ENCODE data around the gene RAE1.
"Not testable (repeated sequence)": the region's sequence is repeated elsewhere in the genome, so short reads cannot be mapped to it uniquely, and the experiment has no call there.

The RAE1 gene

GRCh38 chr20:57329608-57330221, 21.3 kb upstream of the RAE1 start, which contains the start of gene SPO11:
Gene SPO11, plus strand, starts transcription at chr20:57329803. Its CDS starts 65 bp downstream, at chr20:57329868.
- Histone ChIP-seq H3K27me3 (ENCODE audit: control insufficient read depth in 1 of 2, insufficient read depth in 2 of 2, low read length in 2 of 2) (peaks cover 0 to 4% of the 10 kb centered on the region in 2 donors), H3K4me3 (ENCODE audit: low read depth in 1 of 2, low read length in 2 of 2) (no peak within 1 kb of the TSS), H3K36me3 (ENCODE audit: insufficient read depth, low read length) (no peaks in the 10 kb centered on the region), H3K9me3 (ENCODE audit: low read length) (no peaks in the 10 kb centered on the region), H3K4me1 (ENCODE audit: insufficient read depth, low read length) (no peaks in the 10 kb centered on the region), H3K27ac (ENCODE audit: low read depth, low read length) (no peak within 1 kb of the TSS), H3K9ac (ENCODE audit: low read length) (no peak within 1 kb of the TSS)

- no peak overlapping the region for H3K27ac ChIP-seq (ENCODE audit: low read depth, low read length)
- H3K27me3 ChIP-seq (ENCODE audit: control insufficient read depth in 1 of 2, insufficient read depth in 2 of 2, low read length in 2 of 2) = peaks cover 0 to 4% of the 10 kb centered on the region in 2 donors
- H3K9me3 ChIP-seq (ENCODE audit: low read length) = no peaks in the 10 kb centered on the region
- H3K4me1 ChIP-seq (ENCODE audit: insufficient read depth, low read length) = no peaks in the 10 kb centered on the region
- H3K4me3 ChIP-seq (ENCODE audit: low read depth in 1 of 2, low read length in 2 of 2) = no peak overlapping the region
- H3K9ac ChIP-seq (ENCODE audit: low read length) = no peak overlapping the region
- H3K36me3 ChIP-seq (ENCODE audit: insufficient read depth, low read length) = no peaks in the 10 kb centered on the region
Measured at GRCh38 chr20:57330998-57331397, 20.1 kb upstream of the RAE1 start.

- Histone ChIP-seq H3K4me1 (ENCODE audit: insufficient read depth, low read length) (no peaks in the 10 kb centered on the region), H3K27me3 (ENCODE audit: control insufficient read depth in 1 of 2, insufficient read depth in 2 of 2, low read length in 2 of 2) (peaks cover 0 to 4% of the 10 kb centered on the region in 2 donors), H3K27ac (ENCODE audit: low read depth, low read length) (no peak overlapping the region), H3K36me3 (ENCODE audit: insufficient read depth, low read length) (no peaks in the 10 kb centered on the region), H3K9ac (ENCODE audit: low read length) (no peak overlapping the region), H3K4me3 (ENCODE audit: low read depth in 1 of 2, low read length in 2 of 2) (no peak overlapping the region), H3K9me3 (ENCODE audit: low read length) (no peaks in the 10 kb centered on the region)
Measured at GRCh38 chr20:57332105-57333089, 18.7 kb upstream of the RAE1 start.

- H3K36me3 ChIP-seq (ENCODE audit: insufficient read depth, low read length) = no peaks in the 10 kb centered on the region
- no peak overlapping the region for H3K27ac ChIP-seq (ENCODE audit: low read depth, low read length)
- peaks cover 0 to 4% of the 10 kb centered on the region in 2 donors for H3K27me3 ChIP-seq (ENCODE audit: control insufficient read depth in 1 of 2, insufficient read depth in 2 of 2, low read length in 2 of 2)
- no peaks in the 10 kb centered on the region for H3K9me3 ChIP-seq (ENCODE audit: low read length)
- H3K4me1 ChIP-seq (ENCODE audit: insufficient read depth, low read length) = no peaks in the 10 kb centered on the region
- no peak overlapping the region for H3K9ac ChIP-seq (ENCODE audit: low read length)
- no peak overlapping the region for H3K4me3 ChIP-seq (ENCODE audit: low read depth in 1 of 2, low read length in 2 of 2)
Measured at GRCh38 chr20:57335392-57335791, 15.7 kb upstream of the RAE1 start.

DNA sequence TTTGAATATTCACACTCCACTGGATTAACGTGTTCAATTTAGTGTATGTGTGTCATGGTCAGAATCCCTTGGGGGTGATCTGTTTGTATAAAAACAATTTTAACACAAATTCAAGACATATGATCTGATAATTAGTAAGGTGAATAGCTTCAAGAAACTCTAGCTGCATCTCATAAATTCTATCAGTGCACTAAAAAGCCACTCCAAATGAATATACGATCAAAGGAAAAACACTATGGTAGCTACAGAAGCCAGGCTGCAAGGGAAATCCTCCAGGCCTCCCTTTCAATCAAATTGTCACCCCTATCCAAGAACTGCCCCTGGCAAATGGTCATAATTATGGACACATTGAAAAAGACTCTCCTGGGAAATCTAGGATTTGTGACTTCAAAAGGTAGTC, 9.4 kb upstream of the RAE1 start:
- no peak overlapping the region for H3K4me3 ChIP-seq (ENCODE audit: low read depth in 1 of 2, low read length in 2 of 2)
- H3K27me3 ChIP-seq (ENCODE audit: control insufficient read depth in 1 of 2, insufficient read depth in 2 of 2, low read length in 2 of 2) = no peaks in the 10 kb centered on the region
- no peaks in the 10 kb centered on the region for H3K36me3 ChIP-seq (ENCODE audit: insufficient read depth, low read length)
- H3K4me1 ChIP-seq (ENCODE audit: insufficient read depth, low read length) = no peaks in the 10 kb centered on the region
- no peaks in the 10 kb centered on the region for H3K9me3 ChIP-seq (ENCODE audit: low read length)
- H3K9ac ChIP-seq (ENCODE audit: low read length) = no peak overlapping the region
- H3K27ac ChIP-seq (ENCODE audit: low read depth, low read length) = no peak overlapping the region

DNA sequence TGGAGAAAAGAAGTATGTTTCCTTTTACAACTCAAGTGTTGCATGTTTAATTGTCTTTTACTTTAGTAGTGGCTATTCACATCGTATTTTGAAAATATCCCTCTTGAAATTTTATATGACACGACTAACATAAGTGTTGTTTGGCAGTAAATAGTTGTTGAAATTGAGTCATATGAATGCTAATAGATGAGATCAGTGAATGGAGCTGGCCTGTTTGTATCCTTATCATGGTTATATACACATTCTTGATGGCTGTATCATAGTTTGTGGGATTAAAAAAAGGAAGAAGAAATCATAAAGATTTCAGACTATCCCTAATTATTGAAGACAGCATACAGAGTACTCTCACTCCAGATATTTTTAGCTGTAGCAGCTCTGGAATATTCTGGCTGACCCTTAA, 8.2 kb upstream of the RAE1 start:
- Histone ChIP-seq H3K4me1 (ENCODE audit: insufficient read depth, low read length) (no peaks in the 10 kb centered on the region), H3K36me3 (ENCODE audit: insufficient read depth, low read length) (no peaks in the 10 kb centered on the region), H3K27me3 (ENCODE audit: control insufficient read depth in 1 of 2, insufficient read depth in 2 of 2, low read length in 2 of 2) (no peaks in the 10 kb centered on the region), H3K4me3 (ENCODE audit: low read depth in 1 of 2, low read length in 2 of 2) (no peak overlapping the region), H3K27ac (ENCODE audit: low read depth, low read length) (no peak overlapping the region), H3K9me3 (ENCODE audit: low read length) (no peaks in the 10 kb centered on the region), H3K9ac (ENCODE audit: low read length) (no peak overlapping the region)

DNA sequence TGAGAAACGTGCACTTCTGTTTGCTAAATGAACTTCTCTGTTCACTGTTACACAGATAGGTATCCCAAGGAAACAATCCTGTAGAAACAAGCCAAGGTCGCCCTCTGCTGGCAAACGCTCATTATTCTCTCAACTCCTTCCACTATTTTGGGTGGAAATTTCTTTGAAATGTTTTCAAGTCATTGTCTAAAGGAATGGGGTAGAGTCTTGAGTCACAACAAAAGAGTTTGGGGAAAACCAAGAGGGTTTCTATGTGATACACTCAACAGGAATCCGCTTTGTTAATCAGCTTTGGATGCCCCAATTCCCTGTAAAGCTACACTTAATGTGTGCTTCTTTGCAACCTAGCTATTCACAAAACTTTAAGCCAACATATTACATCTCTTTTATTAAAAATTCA, 4.6 kb upstream of the RAE1 start:
- Histone ChIP-seq H3K27me3 (ENCODE audit: control insufficient read depth in 1 of 2, insufficient read depth in 2 of 2, low read length in 2 of 2) (no peaks in the 10 kb centered on the region), H3K9me3 (ENCODE audit: low read length) (no peaks in the 10 kb centered on the region), H3K9ac (ENCODE audit: low read length) (no peak overlapping the region), H3K4me3 (ENCODE audit: low read depth in 1 of 2, low read length in 2 of 2) (no peak overlapping the region), H3K36me3 (ENCODE audit: insufficient read depth, low read length) (no peaks in the 10 kb centered on the region), H3K4me1 (ENCODE audit: insufficient read depth, low read length) (no peaks in the 10 kb centered on the region), H3K27ac (ENCODE audit: low read depth, low read length) (no peak overlapping the region)

DNA sequence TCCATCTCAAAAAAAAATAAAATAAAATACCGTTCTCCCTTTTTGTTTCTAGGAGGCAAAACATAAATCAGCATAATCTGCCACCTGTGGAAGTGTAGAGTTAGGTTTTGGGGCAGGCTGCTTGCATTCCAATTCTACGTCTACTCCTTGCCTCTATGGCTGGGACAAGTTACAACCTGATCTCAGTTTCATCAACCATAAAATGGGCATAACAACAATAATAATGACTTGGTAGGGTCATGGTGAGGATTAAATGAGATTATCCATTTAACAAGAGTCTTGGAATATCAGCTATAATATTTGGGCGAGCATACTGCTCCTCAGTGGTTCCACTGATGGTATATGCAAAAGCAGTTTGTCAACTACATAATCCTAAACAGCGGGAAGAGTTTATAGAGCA, 3.7 kb upstream of the RAE1 start:
- H3K27ac ChIP-seq (ENCODE audit: low read depth, low read length) = no peak overlapping the region
- no peak overlapping the region for H3K4me3 ChIP-seq (ENCODE audit: low read depth in 1 of 2, low read length in 2 of 2)
- H3K9ac ChIP-seq (ENCODE audit: low read length) = no peak overlapping the region
- no peaks in the 10 kb centered on the region for H3K9me3 ChIP-seq (ENCODE audit: low read length)
- H3K27me3 ChIP-seq (ENCODE audit: control insufficient read depth in 1 of 2, insufficient read depth in 2 of 2, low read length in 2 of 2) = no peaks in the 10 kb centered on the region
- H3K36me3 ChIP-seq (ENCODE audit: insufficient read depth, low read length) = no peaks in the 10 kb centered on the region
- peaks cover 8% of the 10 kb centered on the region for H3K4me1 ChIP-seq (ENCODE audit: insufficient read depth, low read length)

GRCh38 chr20:57348200-57348921, 2.7 kb upstream of the RAE1 start:
- H3K27me3 ChIP-seq (ENCODE audit: control insufficient read depth in 1 of 2, insufficient read depth in 2 of 2, low read length in 2 of 2); H3K27ac ChIP-seq (ENCODE audit: low read depth, low read length); H3K9me3 ChIP-seq (ENCODE audit: low read length); H3K36me3 ChIP-seq (ENCODE audit: insufficient read depth, low read length); H3K4me3 ChIP-seq (ENCODE audit: low read depth in 1 of 2, low read length in 2 of 2); H3K9ac ChIP-seq (ENCODE audit: low read length): not testable (repeated sequence)
- peaks cover 11% of the 10 kb centered on the region for H3K4me1 ChIP-seq (ENCODE audit: insufficient read depth, low read length)

GRCh38 chr20:57348922-57349574, 2.0 kb upstream of the RAE1 start:
- H3K9me3 ChIP-seq (ENCODE audit: low read length); H3K4me3 ChIP-seq (ENCODE audit: low read depth in 1 of 2, low read length in 2 of 2); H3K27ac ChIP-seq (ENCODE audit: low read depth, low read length); H3K9ac ChIP-seq (ENCODE audit: low read length); H3K27me3 ChIP-seq (ENCODE audit: control insufficient read depth in 1 of 2, insufficient read depth in 2 of 2, low read length in 2 of 2): not testable (repeated sequence)
- Histone ChIP-seq H3K4me1 (ENCODE audit: insufficient read depth, low read length) (peaks cover 11% of the 10 kb centered on the region), H3K36me3 (ENCODE audit: insufficient read depth, low read length) (peaks cover 11% of the 10 kb centered on the region)
